Thoracic aorta (tissue), 2 donors: ENCODE results near the gene ALDH1L2. TPM values are rescaled to one million over a fixed set of nuclear protein-coding genes. Genes with fewer than 3 reads are reported as not detected.
"Not testable (repeated sequence)": the region's sequence is repeated elsewhere in the genome, so short reads cannot be mapped to it uniquely, and the experiment has no call there.

Experiments used
- ATAC-seq: fragments of 150-250 bp; one replicate; pipeline ENCODE4 v1.8.0; 2017; ENCODE audit warnings: low read depth; ENCODE audit not compliant: insufficient number of reproducible peaks, low FRiP score
- DNase-seq: peaks from one replicate; pipeline ENCODE4 v3.0.0-alpha.2; 2020; ENCODE audit warnings: low spot score
- H3K27ac ChIP-seq, 2 donors: fragments of 200-600 bp; sonication (generic); 1 replicate in 1 of 2; 2 replicates in 1 of 2; pipeline ENCODE4 v1.5.1; 2016; ENCODE audit warnings: mild to moderate bottlenecking in 2 of 2, moderate library complexity in 2 of 2
- H3K27me3 ChIP-seq: fragments of 200-600 bp; sonication (generic); replicated peaks from 2 replicates; pipeline ENCODE4 v1.6.0; 2016; ENCODE audit warnings: mild to moderate bottlenecking; ENCODE audit not compliant: insufficient read depth
- H3K36me3 ChIP-seq: fragments of 200-600 bp; sonication (generic); one replicate; pipeline ENCODE4 v1.5.1; 2016
- H3K4me1 ChIP-seq, 2 donors: fragments of 200-600 bp; sonication (generic); 1 replicate in 1 of 2; 2 replicates in 1 of 2; pipeline versions ENCODE4 v1.5.1 to v1.6.0; 2016; ENCODE audit warnings: low read depth in 2 of 2, mild to moderate bottlenecking in 1 of 2; ENCODE audit not compliant: control insufficient read depth in 1 of 2
- H3K4me3 ChIP-seq: fragments of 200-600 bp; sonication (generic); 2 replicates; pipeline ENCODE4 v1.5.1; 2016; ENCODE audit warnings: mild to moderate bottlenecking
- H3K9me3 ChIP-seq: fragments of 200-600 bp; sonication (generic); 2 replicates; pipeline ENCODE4 v1.5.1; 2016
- total RNA-seq, 2 donors: library from RNA; depleted of rRNA; stranded (reverse); fragments of >200 nt; gene quantifications; one replicate each; pipeline versions ENCODE4 v1.1.0 to v1.2.3, GENCODE V29; 2016
- TF ChIP-seq, protein P1 (sequence below): fragments of 200-600 bp; sonication (generic); IDR thresholded peaks from one replicate; pipeline ENCODE4 v1.5.1; 2019; ENCODE audit warnings: antibody characterized with exemption

ALDH1L2 gene
- total RNA-seq, 2 donors from 2014 or later = 16.5 to 21.1 TPM

DNA sequence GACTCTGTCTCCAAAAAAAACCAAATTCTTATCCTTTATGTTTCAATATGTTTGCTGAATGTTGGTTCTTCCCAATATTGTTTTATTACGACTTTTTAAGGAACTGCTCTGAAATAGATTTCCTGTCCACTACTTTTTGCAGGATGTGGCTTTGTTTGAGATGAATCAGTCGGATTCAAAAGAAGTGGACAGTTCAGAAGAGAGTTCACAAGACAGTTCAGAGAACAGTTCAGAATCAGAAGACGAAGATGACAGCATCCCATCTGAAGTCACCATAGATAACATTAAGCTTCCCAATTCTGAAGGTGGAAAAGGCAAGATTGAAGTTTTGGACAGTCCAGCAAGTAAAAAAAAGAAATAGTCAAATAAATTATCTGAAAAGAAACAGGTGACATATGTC is 89.9 kb downstream of the ALDH1L2 start:
- no peaks in the 10 kb centered on the region for H3K4me1 ChIP-seq
- no peaks in the 10 kb centered on the region for H3K9me3 ChIP-seq
- TF ChIP-seq, protein P1, sequence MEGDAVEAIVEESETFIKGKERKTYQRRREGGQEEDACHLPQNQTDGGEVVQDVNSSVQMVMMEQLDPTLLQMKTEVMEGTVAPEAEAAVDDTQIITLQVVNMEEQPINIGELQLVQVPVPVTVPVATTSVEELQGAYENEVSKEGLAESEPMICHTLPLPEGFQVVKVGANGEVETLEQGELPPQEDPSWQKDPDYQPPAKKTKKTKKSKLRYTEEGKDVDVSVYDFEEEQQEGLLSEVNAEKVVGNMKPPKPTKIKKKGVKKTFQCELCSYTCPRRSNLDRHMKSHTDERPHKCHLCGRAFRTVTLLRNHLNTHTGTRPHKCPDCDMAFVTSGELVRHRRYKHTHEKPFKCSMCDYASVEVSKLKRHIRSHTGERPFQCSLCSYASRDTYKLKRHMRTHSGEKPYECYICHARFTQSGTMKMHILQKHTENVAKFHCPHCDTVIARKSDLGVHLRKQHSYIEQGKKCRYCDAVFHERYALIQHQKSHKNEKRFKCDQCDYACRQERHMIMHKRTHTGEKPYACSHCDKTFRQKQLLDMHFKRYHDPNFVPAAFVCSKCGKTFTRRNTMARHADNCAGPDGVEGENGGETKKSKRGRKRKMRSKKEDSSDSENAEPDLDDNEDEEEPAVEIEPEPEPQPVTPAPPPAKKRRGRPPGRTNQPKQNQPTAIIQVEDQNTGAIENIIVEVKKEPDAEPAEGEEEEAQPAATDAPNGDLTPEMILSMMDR = no peak
- H3K27me3 ChIP-seq = no peaks in the 10 kb centered on the region
- no peak overlapping the region for H3K4me3 ChIP-seq
- no peak overlapping the region for H3K27ac ChIP-seq
- no peaks in the 10 kb centered on the region for H3K36me3 ChIP-seq
- DNase-seq (no peak), ATAC-seq (no peak)

DNA sequence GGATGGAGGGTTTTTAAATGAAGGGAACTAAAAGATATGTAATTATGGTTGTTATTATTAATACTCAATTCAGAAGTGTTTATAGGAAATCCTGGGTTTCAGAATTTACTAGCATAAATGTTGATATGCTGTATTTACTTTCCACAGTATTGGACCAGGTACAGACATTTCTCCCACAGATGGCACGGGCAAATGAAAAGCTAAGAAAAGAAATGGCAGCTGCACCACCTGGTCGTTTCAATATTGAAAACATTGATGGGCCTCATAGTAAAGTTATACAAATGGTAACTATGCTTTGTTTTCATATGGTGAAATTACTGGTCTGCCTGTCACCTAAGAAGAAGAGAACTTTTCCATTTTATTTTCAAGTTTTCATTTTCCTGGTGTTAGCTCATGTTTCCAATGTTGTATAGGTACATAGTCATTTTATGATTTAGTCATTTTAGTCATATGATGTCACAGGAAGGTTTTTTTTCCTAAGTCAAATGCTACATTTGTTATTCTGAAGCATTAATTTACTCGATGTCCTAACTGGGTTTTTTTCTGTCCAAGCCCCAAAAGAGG is 92.6 kb downstream of the ALDH1L2 start:
- ATAC-seq = no peak

DNA sequence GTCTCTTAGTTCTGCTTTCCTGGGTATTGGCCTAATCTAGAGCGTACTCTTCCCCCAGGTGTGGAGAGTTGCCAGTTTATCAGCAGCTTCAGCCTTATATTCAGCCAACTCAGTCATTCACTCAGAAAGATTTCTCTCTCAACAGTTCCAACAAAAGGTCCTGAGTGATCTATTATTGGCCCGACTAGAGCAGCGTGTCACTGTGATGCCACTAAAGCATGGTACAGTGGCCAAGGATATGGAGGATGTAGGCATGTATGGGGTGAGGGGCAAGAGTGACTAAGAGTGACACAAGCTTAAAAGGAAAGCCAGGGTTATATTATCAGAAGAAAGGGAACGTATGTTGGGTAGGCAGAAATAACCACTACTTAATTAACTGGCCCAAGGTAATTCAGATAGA is 93.3 kb downstream of the ALDH1L2 start:
- no peaks in the 10 kb centered on the region for H3K9me3 ChIP-seq
- peaks cover 11 to 15% of the 10 kb centered on the region in 2 donors for H3K4me1 ChIP-seq
- DNase-seq (no peak), ATAC-seq (no peak)
- H3K27ac ChIP-seq = no peak overlapping the region
- no peak overlapping the region for H3K4me3 ChIP-seq
- H3K36me3 ChIP-seq = no peaks in the 10 kb centered on the region
- TF ChIP-seq, protein P1 = no peak
- no peaks in the 10 kb centered on the region for H3K27me3 ChIP-seq

More for the DNA sequence above, 92.6 kb downstream of the ALDH1L2 start:
- no peak overlapping the region for H3K27ac ChIP-seq
- no peaks in the 10 kb centered on the region for H3K27me3 ChIP-seq
- H3K4me3 ChIP-seq = no peak overlapping the region
- peaks cover 11 to 15% of the 10 kb centered on the region in 2 donors for H3K4me1 ChIP-seq
- H3K36me3 ChIP-seq = no peaks in the 10 kb centered on the region
- TF ChIP-seq, protein P1 = no peak
- DNase-seq = no peak
- H3K9me3 ChIP-seq = no peaks in the 10 kb centered on the region

DNA sequence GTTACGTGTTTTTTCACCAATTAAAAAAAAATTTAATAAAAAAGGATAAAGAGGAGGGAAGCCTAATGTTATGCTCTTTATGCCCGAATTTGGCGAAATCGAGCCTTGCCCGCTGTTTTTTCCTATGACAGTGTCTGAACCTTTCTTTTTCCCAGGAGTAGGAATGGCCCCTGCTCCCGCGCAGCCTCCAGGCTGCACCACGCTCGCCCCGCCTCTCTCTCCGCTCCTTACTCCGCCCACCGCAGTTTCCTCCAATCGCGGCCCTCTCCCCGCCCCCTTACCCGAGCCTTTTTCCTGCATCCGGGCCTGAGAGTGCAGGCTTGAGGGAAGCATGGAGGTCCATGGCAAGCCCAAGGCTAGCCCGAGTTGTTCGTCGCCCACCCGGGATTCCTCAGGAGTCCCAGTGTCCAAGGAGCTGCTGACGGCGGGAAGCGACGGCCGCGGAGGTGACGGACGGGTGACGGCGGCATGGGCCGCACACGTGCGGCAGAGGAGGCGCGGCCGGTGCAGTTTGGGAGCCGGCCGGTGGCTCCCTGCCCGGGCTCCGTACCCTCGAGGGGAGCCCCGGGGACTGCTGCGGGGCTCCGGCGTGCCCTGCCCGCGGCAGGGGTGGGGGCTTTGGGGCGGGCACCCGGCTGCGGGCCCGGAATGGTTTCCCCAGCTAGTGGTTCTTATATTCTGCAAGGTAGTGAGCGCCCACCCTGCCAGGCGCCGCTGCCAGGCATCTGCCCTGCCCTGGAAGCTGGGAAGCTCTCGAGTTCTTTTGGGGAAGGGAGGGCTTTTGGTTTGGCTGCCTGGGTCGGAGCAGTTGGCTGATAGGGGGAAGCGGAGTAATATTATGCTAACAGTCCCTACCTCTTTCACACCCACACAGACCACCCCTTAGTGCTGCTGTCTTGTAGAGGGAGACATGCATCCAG is 98.0 kb downstream of the ALDH1L2 start, which contains the start of gene NOPCHAP1:
TSS of gene NOPCHAP1 (plus strand) at position 295 of the 920 bp plus-strand sequence. CDS start at position 332, 37 bp downstream.
- TF ChIP-seq, protein P1 = no peak

DNA sequence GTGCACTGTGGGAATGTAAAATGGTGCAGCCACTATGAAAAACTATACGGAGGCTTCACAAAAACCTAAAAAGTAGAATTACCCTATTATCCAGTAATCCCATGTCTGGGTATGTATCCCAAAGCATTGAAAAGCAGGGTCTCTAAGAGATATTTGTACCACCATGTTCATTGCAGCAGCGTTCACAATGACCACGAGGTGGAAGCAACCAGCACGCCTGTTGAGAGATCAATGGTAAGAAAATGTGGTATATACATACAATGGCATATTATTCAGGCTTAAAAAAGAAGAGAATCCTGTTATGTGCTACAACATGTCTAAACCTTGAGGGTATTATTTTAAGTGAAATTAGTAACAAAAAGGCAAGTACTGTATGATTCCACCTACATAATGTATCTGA is 99.1 kb downstream of the ALDH1L2 start:
- Histone ChIP-seq H3K4me3 (no peak overlapping the region), H3K27me3 (no peaks in the 10 kb centered on the region), H3K4me1 (peaks cover 11 to 19% of the 10 kb centered on the region in 2 donors), H3K36me3 (no peaks in the 10 kb centered on the region), H3K9me3 (no peaks in the 10 kb centered on the region), H3K27ac (no peak overlapping the region)
- TF ChIP-seq, protein P1 = no peak
- DNase-seq (no peak), ATAC-seq (no peak)

More for the DNA sequence above, 98.0 kb downstream of the ALDH1L2 start, which contains the start of gene NOPCHAP1:
- peak within 1 kb of the TSS; percentile 43 to 62 for H3K27ac ChIP-seq
- peak; percentile 85 for DNase-seq
- H3K36me3 ChIP-seq = no peaks in the 10 kb centered on the region
- H3K9me3 ChIP-seq = no peaks in the 10 kb centered on the region
- H3K27me3 ChIP-seq = no peaks in the 10 kb centered on the region
- peak; percentile 96 for ATAC-seq
- peaks cover 11 to 19% of the 10 kb centered on the region in 2 donors for H3K4me1 ChIP-seq
- H3K4me3 ChIP-seq = peak within 1 kb of the TSS; percentile 93

GRCh38 chr12:104977688-104978087 is 106.6 kb downstream of the ALDH1L2 start:
- not testable (repeated sequence) for H3K36me3 ChIP-seq, H3K4me3 ChIP-seq, H3K27ac ChIP-seq, ATAC-seq, H3K9me3 ChIP-seq, H3K4me1 ChIP-seq, DNase-seq, H3K27me3 ChIP-seq
